ENCODE measurements around the gene LRATD1. TPM values are rescaled to one million over a fixed set of nuclear protein-coding genes. Genes with fewer than 3 reads are reported as not detected.

The LRATD1 gene
- total RNA-seq, 1 experiment from 2014 or later = not detected

DNA sequence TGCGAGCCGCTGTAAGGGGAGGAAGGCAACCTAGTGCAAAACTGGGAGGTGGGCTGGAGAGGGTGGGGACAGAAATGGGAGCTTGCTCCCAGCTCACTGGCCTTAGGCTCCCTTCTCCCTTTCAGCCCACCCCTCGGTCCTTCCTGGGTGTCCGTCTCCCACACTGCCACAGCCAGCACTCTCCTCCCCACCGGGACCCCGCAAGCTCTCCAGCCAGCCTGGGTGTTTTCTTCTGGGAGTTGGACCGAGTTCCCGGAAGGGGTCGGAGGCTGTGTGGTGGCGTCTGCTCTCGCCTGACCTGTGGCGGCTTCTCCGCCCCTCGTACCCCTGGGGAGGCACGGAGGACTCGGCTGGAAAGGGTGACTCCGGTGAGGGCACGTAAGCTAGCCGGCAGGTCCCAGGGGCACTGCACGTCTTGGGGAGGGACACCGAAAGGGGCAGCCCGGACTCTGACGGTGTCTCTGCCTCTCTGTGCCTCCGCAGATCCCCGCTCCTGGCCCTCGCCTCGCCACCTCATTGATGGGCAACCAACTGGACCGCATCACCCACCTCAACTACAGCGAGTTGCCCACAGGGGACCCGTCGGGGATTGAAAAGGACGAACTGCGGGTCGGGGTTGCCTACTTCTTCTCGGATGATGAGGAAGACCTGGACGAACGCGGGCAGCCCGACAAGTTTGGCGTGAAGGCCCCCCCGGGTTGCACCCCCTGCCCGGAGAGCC, 1.1 kb downstream of the LRATD1 start:
- DNase-seq (ENCODE audit: low spot score) = no peak

DNA sequence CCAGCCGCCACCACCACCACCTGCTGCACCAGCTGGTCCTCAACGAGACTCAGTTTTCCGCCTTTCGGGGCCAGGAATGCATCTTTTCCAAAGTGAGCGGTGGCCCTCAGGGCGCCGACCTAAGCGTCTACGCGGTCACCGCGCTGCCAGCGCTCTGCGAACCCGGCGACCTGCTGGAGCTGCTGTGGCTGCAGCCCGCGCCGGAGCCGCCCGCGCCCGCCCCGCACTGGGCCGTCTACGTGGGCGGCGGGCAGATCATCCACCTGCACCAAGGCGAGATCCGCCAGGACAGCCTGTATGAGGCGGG, 1.6 kb downstream of the LRATD1 start:
- DNase-seq (ENCODE audit: low spot score) = no peak

DNA sequence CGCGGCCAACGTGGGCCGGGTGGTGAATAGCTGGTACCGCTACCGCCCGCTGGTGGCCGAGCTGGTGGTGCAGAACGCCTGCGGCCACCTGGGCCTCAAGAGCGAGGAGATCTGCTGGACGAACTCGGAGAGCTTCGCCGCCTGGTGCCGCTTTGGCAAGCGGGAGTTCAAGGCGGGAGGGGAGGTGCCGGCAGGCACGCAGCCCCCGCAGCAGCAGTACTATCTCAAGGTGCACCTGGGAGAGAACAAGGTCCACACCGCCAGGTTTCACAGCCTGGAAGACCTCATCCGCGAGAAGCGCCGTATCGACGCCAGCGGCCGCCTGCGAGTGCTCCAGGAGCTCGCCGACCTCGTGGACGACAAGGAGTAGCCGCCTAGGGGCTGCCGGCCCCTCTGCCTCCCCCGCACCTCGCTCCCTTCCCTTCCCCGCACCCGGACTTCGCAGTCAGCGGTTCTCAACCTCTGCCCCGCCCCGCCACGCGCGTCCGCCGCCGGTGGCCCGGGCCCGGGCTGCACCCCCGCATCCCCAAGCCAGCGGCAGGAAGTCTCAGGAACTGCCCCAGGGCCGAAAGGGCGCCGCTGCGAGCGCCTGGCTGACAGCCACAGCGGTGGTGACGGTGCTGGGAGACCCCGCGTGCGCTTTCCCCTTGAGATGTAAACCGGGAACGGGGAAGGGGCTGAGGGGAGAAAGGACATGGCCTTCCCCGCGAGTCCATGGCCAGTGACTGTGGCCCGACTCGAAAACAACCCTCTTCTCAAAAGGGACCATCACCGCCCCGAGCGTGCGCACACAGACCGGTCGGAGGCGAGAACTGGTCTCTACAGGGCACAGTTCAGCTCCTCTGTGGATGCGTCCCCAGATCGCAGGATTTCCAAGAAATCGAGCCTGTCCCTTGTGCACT, 2.2 kb downstream of the LRATD1 start:
- no peak for DNase-seq (ENCODE audit: low spot score)

DNA sequence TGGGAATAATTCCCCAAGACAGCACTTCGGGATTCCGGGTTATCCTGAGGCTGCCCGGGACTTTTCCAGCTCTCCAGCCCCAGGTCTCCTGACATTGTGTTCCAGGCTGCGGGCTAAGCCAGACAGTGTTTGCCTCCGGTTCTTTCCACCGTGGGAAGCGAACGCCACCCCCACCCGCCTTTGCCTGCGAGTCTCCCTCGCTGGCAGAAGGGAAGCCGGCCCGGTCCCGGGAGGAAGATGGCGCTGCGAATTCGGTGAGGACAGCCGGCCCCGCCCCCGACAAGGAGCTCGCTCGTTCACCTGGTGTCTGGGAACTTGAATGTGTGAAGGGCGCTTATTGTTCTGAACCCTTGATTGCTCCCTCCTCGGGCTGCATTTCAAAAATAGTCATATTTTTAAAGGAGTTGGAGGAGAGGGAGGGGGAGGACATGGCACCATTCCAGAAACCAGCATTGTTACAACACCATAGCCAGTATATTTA, 2.9 kb downstream of the LRATD1 start:
- DNase-seq (ENCODE audit: low spot score) = no peak

DNA sequence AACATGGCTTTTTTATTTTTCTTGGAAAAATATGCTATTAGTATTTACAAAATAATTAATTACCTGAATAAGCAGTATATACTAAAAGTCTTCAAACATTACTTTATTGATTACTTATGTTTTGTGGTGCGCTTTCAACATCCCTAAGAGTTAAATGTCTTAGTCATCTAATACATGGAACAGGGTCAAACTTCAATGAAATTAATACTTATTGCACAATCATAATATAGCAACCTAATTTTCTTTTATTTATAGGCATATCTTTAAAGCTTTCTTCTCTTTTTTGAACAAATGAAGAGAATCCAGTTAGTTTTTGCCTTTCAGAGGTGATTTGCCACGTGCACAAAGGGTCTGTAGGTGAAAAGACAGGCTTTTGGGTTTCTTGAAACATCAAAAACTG, 6.0 kb downstream of the LRATD1 start:
- no peak for DNase-seq (ENCODE audit: low spot score)

DNA sequence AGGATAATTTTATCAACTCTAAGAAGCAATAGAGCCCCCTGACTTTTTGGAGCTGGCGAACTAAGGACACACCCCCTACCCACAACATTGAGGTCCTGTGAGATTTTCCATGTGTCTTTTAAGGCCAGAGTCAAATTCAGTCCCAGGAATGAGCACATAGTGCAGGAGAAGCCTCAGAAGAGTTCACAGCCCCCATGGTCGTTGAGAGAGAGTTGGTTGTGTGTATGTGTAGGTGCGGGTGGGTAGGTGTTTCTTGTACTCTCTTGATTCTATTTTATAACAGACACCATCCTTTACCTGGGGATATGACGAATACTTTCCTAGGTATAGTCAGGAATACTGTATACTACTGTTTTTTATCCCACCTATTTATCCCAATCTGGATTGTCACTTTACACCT, 8.6 kb downstream of the LRATD1 start:
- no peak for DNase-seq (ENCODE audit: low spot score)

DNA sequence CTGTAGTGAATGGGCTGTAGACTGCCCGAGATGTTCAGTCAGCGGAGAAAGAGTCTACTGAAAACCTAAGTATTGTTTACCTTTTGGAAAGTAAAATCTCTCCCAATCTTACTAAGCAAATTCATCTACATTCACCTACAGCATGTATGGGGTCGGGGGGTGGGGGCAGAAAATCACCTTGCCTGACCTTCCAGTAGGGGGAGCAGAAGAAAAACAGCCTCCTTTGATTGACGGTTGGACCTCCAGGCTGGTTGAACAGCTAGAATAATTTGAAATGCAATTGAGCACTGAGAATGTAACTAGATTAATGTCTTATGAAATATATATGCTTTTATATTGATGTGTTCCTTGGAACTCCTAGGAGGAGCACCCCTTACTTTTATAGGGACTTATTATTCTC, 10.0 kb downstream of the LRATD1 start:
- DNase-seq (ENCODE audit: low spot score) = no peak

DNA sequence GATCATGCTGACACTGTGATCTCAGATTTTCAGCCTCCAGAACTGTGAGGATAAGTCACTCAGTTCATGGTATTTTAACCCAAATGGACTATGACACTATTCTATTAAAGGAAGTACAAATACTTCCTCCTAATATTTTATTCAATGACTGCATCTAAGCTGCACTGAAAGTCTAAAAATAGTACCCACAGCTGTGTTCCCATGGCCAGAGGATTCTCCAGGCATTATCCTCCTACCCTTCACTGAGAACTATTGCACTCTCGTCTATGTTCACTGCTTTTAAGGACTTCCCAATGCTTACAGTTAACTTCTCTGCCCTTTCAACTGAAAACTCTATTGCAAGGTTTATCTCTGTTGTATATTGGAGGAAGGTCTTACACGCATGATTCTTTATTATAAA, 15.2 kb downstream of the LRATD1 start:
- no peak for DNase-seq (ENCODE audit: low spot score)

DNA sequence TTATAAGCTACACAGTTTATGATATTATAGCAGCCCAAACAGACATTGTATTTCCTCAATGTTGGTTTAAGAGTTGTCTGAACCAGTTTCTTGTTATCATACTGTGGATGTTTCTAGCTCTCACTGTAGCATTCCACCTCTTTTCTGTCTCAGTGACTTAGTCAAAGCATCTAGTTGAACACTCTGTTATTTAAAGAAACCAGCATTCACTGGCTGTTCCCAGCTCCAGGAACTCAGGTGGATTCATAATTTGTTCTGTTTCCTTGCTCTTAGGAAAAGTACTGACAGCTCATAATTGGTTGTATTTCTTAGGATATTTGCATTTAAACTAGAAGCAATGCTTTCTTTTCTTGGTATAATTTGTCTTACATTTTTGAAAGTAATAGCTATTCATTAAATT, 17.5 kb downstream of the LRATD1 start:
- no peak for DNase-seq (ENCODE audit: low spot score)

DNA sequence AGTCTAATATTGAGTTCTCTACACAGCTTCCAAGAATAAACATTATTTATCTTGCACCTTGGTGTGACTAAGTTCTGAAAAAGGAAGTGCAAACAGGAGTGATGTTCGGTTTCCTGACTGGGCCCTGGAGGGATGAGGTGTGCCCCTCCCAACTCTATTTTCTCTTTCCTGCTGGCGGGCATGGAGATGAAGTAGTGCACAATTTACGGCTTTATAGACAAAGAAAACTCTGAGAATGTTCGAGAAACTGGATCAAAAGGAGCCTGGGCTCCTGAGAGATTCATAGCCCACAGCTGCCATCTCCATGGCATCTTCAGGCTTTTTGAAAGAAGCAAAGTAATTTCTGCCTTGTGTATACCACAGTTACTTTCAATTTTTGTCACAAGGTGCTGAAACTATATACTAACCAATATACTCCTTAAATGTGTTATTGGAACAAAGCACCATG, 22.3 kb downstream of the LRATD1 start:
- no peak for DNase-seq (ENCODE audit: low spot score)

DNA sequence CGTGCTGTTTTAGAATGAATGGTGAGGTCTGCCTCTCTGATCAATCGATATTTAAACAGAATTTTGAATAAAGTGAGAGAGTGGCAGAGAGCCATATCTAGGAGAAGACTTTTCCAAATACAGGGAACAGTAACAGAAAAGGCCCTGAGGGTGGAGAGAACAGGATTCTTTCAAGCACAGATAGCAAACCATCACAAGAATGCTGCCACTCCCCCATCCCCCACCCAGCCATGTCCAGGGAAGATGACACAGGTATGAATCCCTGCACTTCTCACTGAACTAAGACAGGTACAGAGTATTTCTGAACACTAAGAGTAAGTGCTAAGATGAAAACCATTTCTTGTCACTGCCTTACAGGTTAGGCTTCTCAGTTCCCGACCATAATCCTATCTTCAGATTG, 23.6 kb downstream of the LRATD1 start:
- no peak for DNase-seq (ENCODE audit: low spot score)

DNA sequence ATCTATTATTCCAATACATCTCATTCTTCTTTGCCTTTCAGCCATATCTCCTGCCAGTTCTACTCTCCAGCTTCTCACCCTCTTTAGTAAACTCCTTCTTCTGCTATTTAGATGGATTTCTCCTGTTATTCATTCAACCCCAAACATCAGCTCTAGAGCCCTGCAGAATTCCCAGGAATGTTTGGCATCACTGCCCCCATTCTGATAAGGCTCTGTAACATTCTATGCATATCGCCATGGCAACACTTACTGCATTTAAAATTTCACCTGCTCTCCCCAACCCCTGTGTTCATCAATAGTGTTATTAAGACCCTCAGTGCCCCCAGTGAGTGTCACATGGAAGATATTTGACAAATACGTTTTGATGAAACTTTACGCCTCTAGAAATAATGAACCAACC, 28.6 kb downstream of the LRATD1 start:
- no peak for DNase-seq (ENCODE audit: low spot score)

DNA sequence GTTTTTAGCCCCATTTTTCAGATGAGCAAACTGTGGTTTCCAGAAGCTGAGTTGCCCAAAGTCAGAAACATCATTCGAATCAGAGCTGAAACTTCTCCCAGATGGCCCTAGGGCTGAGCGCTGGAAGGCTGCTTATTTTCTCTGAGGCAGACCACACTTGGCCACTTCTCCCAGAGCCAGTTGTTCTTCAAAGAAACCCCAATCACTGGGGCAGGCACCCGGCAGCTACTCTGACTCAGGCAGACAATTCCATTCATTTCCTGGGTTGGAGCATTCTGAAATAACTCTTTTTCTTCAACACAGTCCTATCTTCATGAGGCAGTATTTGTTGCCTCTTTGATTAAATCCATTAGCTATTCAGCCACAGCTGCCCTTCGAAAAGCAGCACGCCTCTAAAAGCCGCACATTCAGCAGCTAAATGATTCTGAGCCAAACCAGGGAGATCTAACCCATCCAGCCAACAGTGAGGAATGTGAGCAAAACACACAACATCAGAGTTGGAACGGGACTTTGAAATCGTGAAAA, 40.9 kb downstream of the LRATD1 start:
- no peak for DNase-seq (ENCODE audit: low spot score)

DNA sequence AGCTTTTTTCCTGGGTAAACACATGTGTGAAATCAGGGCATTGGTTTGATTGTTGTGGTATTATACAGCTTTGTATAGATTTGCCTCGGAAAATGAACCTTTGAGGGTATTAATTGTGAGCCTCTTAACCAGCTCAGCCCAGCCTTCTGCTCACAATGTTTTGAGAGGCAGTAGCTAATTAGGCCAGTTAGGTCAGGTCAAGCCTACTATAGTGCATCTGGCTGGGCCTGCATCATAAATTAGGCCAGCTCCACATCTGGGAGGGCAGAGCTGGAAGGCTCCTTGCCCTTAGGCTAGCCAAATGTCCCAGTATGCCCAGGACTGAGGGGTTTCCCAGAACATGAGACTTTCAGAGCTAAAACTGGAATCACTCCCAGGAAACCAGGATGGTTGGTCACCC, 43.0 kb downstream of the LRATD1 start:
- DNase-seq (ENCODE audit: low spot score) = no peak

DNA sequence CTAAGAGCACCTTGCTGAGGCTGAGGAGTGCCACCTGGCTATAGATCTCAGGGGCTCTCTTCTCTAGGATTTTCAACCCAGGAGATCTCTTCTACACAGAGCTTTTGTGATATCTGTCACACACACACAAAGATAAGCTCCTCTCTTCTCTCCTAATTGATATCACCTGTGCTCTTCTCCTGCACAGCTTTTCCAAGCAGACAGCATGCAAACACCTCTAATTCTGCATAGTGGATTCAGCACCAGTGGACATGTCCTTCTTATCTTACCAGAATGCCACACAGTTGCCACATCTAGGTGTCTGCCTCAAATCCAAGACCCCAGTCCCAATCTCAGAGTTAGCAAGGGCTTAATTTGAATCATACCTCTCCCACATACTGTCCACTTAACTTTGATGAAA, 43.9 kb downstream of the LRATD1 start:
- no peak for DNase-seq (ENCODE audit: low spot score)

DNA sequence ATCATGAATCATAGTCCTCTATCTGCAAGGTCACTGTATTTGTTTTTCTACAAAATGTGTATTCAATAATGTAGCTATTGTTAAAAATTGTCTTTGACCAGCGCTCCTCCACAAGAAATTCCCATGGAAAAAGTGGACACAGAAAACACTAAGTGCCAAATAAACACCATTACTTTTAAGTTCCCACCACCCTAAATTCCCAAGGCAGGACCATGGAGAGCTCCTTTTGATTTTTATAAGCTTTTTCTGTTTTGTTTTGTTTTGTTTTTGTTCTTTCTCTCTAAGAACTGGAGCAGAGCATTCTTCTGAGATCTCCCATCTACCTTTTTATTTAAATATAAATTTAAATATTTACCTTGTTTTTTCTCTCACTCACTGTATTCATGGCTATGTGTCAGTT, 44.5 kb downstream of the LRATD1 start:
- no peak for DNase-seq (ENCODE audit: low spot score)

DNA sequence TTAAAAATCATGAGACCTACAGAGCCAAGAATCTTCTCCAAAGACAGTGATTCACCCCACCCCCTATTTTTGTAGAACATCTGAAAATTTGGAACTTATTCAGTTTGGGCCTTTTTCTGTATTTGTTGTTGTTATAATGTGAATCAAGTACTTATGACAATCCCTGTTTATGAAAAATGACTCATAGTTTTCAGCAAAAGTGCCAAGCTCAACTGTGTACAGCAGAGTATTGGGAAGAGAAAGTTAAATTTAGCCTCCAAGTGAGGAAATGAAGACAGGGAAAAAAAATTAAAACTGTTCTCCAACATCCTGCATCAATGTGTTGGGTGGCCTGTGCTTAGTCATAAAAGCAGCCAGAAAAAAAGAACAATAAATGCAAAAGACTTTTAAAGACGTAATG, 46.2 kb downstream of the LRATD1 start:
- no peak for DNase-seq (ENCODE audit: low spot score)

DNA sequence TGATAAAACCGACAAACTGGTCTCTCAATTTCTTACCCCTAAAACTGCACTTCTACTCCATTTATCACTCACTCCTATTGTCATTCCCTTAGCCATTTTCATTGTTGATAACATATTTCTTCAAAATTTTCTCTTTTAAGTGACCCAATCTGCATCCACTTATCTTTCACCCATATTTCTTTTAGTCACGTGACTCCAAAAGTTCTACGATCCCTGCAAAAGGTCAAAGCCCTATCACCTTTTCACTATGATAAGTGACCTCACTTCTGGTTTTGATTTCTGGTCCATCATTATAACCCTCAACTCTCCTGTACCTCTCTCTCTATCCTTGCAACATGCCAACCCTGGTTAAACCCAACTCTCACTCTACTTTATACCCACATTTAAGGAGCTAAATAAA, 49.1 kb downstream of the LRATD1 start:
- no peak for DNase-seq (ENCODE audit: low spot score)
